Peyer's patch (tissue), 4 donors: Measurements from ENCODE around the gene EPS15. TPM values are rescaled to one million over a fixed set of nuclear protein-coding genes. Genes with fewer than 3 reads are reported as not detected.
"Not testable (repeated sequence)": the region's sequence is repeated elsewhere in the genome, so short reads cannot be mapped to it uniquely, and the experiment has no call there.

ENCODE experiments used
- DNase-seq, 3 donors: peaks; one replicate each; pipeline ENCODE4 v3.0.0-alpha.2; 2017 to 2019
- H3K27ac ChIP-seq, 4 donors: fragments of 200-600 bp; sonication (generic); one replicate each; pipeline ENCODE4 v1.5.1; 2016 to 2019
- H3K27me3 ChIP-seq, 2 donors: fragments of 200-600 bp; sonication (generic); one replicate each; pipeline ENCODE4 v1.5.1; 2019
- H3K36me3 ChIP-seq, 3 donors: fragments of 200-600 bp; sonication (generic); one replicate each; pipeline ENCODE4 v1.5.1; 2016 to 2019
- H3K4me1 ChIP-seq, 4 donors: fragments of 200-600 bp; sonication (generic); one replicate each; pipeline ENCODE4 v1.5.1; 2016 to 2019
- H3K4me3 ChIP-seq, 4 donors: fragments of 200-600 bp; sonication (generic); 1 replicate in 3 of 4; 2 replicates in 1 of 4; pipeline ENCODE4 v1.5.1; 2016 to 2019; ENCODE audit warnings: mild to moderate bottlenecking in 1 of 4
- H3K9me3 ChIP-seq, 4 donors: fragments of 200-600 bp; sonication (generic); one replicate each; pipeline ENCODE4 v1.5.1; 2016 to 2019; ENCODE audit warnings: mild to moderate bottlenecking in 1 of 4
- CTCF ChIP-seq, 6 experiments: fragments of 450-650 bp in 4 of 6; fragments of 200-600 bp in 2 of 6; sonication (generic) in 1 of 6; IDR thresholded peaks; one replicate each; pipeline ENCODE4 v1.5.1; 2017 to 2019; ENCODE audit warnings: antibody characterized with exemption in 6 of 6, mild to moderate bottlenecking in 3 of 6, moderate library complexity in 1 of 6
- POLR2A ChIP-seq, 2 donors: fragments of 450-650 bp; IDR thresholded peaks; one replicate each; pipeline ENCODE4 v1.5.1; 2017; ENCODE audit warnings: antibody characterized with exemption in 2 of 2, mild to moderate bottlenecking in 2 of 2, moderate library complexity in 2 of 2
- total RNA-seq, 4 donors: library from RNA; depleted of rRNA; stranded (reverse); fragments of >200 nt; gene quantifications; one replicate each; pipeline ENCODE4 v1.1.0, GENCODE V29; 2016

Gene EPS15
- total RNA-seq, 4 donors from 2014 or later: 48.9 to 160 (median 65.6) TPM

GRCh38 chr1:51442616-51443015 is 76.5 kb downstream of the EPS15 start:
- peaks cover 0 to 32% (median 0%) of the 10 kb centered on the region in 3 donors for H3K36me3 ChIP-seq

GRCh38 chr1:51442198-51442597 is 76.9 kb downstream of the EPS15 start:
- Histone ChIP-seq H3K9me3 (no peaks in the 10 kb centered on the region), H3K4me1 (no peaks in the 10 kb centered on the region), H3K4me3 (no peak overlapping the region), H3K27ac (no peak overlapping the region), H3K27me3 (no peaks in the 10 kb centered on the region), H3K36me3 (peaks cover 0 to 28% (median 0%) of the 10 kb centered on the region in 3 donors)
- no peak for DNase-seq
- TF ChIP-seq CTCF (IDR thresholded peaks at IDR 0.05) (no peak), POLR2A (IDR thresholded peaks at IDR 0.05) (no peak)

More at GRCh38 chr1:51442616-51443015, 76.5 kb downstream of the EPS15 start:
- Histone ChIP-seq H3K4me1 (no peaks in the 10 kb centered on the region), H3K27ac (no peak overlapping the region), H3K4me3 (no peak overlapping the region), H3K27me3 (no peaks in the 10 kb centered on the region), H3K9me3 (no peaks in the 10 kb centered on the region)
- TF ChIP-seq POLR2A (IDR thresholded peaks at IDR 0.05) (no peak), CTCF (IDR thresholded peaks at IDR 0.05) (no peak)
- no peak for DNase-seq

- no peak overlapping the region for H3K27ac ChIP-seq
- peaks cover 0 to 21% (median 0%) of the 10 kb centered on the region in 3 donors for H3K36me3 ChIP-seq
- no peak overlapping the region for H3K4me3 ChIP-seq
- no peaks in the 10 kb centered on the region for H3K9me3 ChIP-seq
- no peaks in the 10 kb centered on the region for H3K4me1 ChIP-seq
- no peaks in the 10 kb centered on the region for H3K27me3 ChIP-seq
- DNase-seq: no peak
- TF ChIP-seq CTCF (IDR thresholded peaks at IDR 0.05) (no peak), POLR2A (IDR thresholded peaks at IDR 0.05) (no peak)
Measured at GRCh38 chr1:51439895-51440294, 79.2 kb downstream of the EPS15 start.

GRCh38 chr1:51439053-51439452 is 80.0 kb downstream of the EPS15 start:
- Histone ChIP-seq H3K27me3 (no peaks in the 10 kb centered on the region), H3K4me3 (no peak overlapping the region), H3K9me3 (no peaks in the 10 kb centered on the region), H3K27ac (no peak overlapping the region), H3K36me3 (peaks cover 0 to 15% (median 0%) of the 10 kb centered on the region in 3 donors), H3K4me1 (peaks cover 0 to 2% (median 0%) of the 10 kb centered on the region in 4 donors)
- TF ChIP-seq POLR2A (IDR thresholded peaks at IDR 0.05) (no peak), CTCF (IDR thresholded peaks at IDR 0.05) (no peak)
- no peak for DNase-seq

GRCh38 chr1:51437391-51437790 is 81.7 kb downstream of the EPS15 start:
- H3K36me3 ChIP-seq: peaks cover 0 to 22% (median 0%) of the 10 kb centered on the region in 3 donors
- not testable (repeated sequence) for H3K27me3 ChIP-seq, DNase-seq, H3K9me3 ChIP-seq, H3K4me3 ChIP-seq, H3K4me1 ChIP-seq, H3K27ac ChIP-seq

- DNase-seq: no peak
- H3K36me3 ChIP-seq: peaks cover 0 to 32% (median 0%) of the 10 kb centered on the region in 3 donors
- no peaks in the 10 kb centered on the region for H3K27me3 ChIP-seq
- H3K4me1 ChIP-seq: peaks cover 0 to 8% (median 3%) of the 10 kb centered on the region in 4 donors
- no peak for TF ChIP-seq POLR2A (IDR thresholded peaks at IDR 0.05)
- TF ChIP-seq CTCF (IDR thresholded peaks at IDR 0.05): no peak
- H3K9me3 ChIP-seq: no peaks in the 10 kb centered on the region
- no peak overlapping the region for H3K27ac ChIP-seq
- H3K4me3 ChIP-seq: no peak overlapping the region
Measured at GRCh38 chr1:51435878-51436277, 83.2 kb downstream of the EPS15 start.
